OCI-LY1 (cell line): Measurements from ENCODE around the gene TPH2.

Experiments
- CTCF ChIP-seq: fragments of 200-600 bp; sonication (generic), shearing (Covaris generic); IDR thresholded peaks from 2 replicates; pipeline ENCODE4 v1.5.1; 2017; ENCODE audit warnings: mild to moderate bottlenecking, antibody characterized with exemption, low read length, moderate library complexity, mixed read lengths
- EZH2 ChIP-seq: fragments of 200-600 bp; sonication (generic), shearing (Covaris generic); IDR thresholded peaks from 2 replicates; pipeline ENCODE4 v1.8.0; 2017; ENCODE audit warnings: borderline replicate concordance, mixed run types, mild to moderate bottlenecking, antibody characterized with exemption, low read length, moderate library complexity, mixed read lengths

GRCh38 chr12:71972441-71973074 lies 33.9 kb downstream of the TPH2 start:
- TF ChIP-seq CTCF (no peak), EZH2 (no peak)
